PC-9 (cell line): ENCODE measurements around the gene TBC1D5. TPM values are rescaled to one million over a fixed set of nuclear protein-coding genes. Genes with fewer than 3 reads are reported as not detected.

Experiments
- BruUV-seq: library from RNA; stranded (reverse); fragments of 400-500 nt; replicated peaks from 2 replicates; lab custom pipeline; 2021; lab: Mats Ljungman, UMichigan
- CTCF ChIA-PET: fragments of 300-600 bp; sonication (Branson Sonifier 250); formaldehyde crosslinking; loops from one replicate; lab custom pipeline; 2022; ENCODE audit warnings: antibody characterized with exemption; lab: Charles Lee
- POLR2A ChIA-PET: fragments of 300-600 bp; sonication (Branson Sonifier 250); formaldehyde crosslinking; loops from one replicate; lab custom pipeline; 2022; ENCODE audit warnings: antibody characterized with exemption; ENCODE audit not compliant: unreplicated experiment; lab: Charles Lee
- DNase-seq, 2 experiments: peaks; one replicate each; pipeline versions ENCODE4 v3.0.0 to v3.0.0-alpha.2; 2015 to 2022; ENCODE audit warnings: mixed read lengths in 1 of 2
- H2AFZ ChIP-seq: fragments of 200-600 bp; sonication (generic); 2 replicates; pipeline ENCODE4 v1.8.1; 2017; ENCODE audit warnings: antibody characterized with exemption
- H3F3A ChIP-seq: fragments of 200-600 bp; sonication (generic); 2 replicates; pipeline ENCODE4 v1.8.1; 2017; ENCODE audit warnings: antibody characterized with exemption, mild to moderate bottlenecking, low read depth; ENCODE audit not compliant: insufficient read depth
- H3K27ac ChIP-seq: fragments of 200-600 bp; sonication (generic); 2 replicates; pipeline ENCODE4 v1.6.1; 2016; ENCODE audit warnings: mixed run types
- H3K27me3 ChIP-seq: fragments of 200-600 bp; sonication (generic); 2 replicates; pipeline ENCODE4 v1.6.1; 2016; ENCODE audit warnings: low read depth, mixed run types; ENCODE audit not compliant: insufficient read depth
- H3K36me3 ChIP-seq: fragments of 200-600 bp; sonication (generic); 2 replicates; pipeline ENCODE4 v1.6.1; 2016; ENCODE audit warnings: low read depth, mixed run types
- H3K4me1 ChIP-seq: fragments of 200-600 bp; sonication (generic); replicated peaks from 2 replicates; pipeline ENCODE4 v1.6.1; 2016; ENCODE audit warnings: mixed run types; ENCODE audit not compliant: insufficient read depth
- H3K4me2 ChIP-seq: fragments of 200-600 bp; sonication (generic); 2 replicates; pipeline ENCODE4 v1.6.1; 2017; ENCODE audit warnings: mixed run types
- H3K4me3 ChIP-seq: fragments of 200-600 bp; sonication (generic); 2 replicates; pipeline ENCODE4 v1.6.1; 2016; ENCODE audit warnings: mixed run types
- H3K79me2 ChIP-seq: fragments of 200-600 bp; sonication (generic); 2 replicates; pipeline ENCODE4 v1.6.1; 2017; ENCODE audit warnings: low read depth, mixed run types
- H3K9me2 ChIP-seq: fragments of 200-600 bp; sonication (generic); 2 replicates; pipeline ENCODE4 v1.8.1; 2017; ENCODE audit warnings: mild to moderate bottlenecking; ENCODE audit not compliant: insufficient read depth
- H3K9me3 ChIP-seq: fragments of 200-600 bp; sonication (generic); 2 replicates; pipeline ENCODE4 v1.8.1; 2016; ENCODE audit warnings: low read depth; ENCODE audit not compliant: insufficient read depth
- H4K20me1 ChIP-seq: fragments of 200-600 bp; sonication (generic); 2 replicates; pipeline ENCODE4 v1.8.1; 2017; ENCODE audit not compliant: insufficient read depth
- EZH2 ChIP-seq: fragments of 200-600 bp; sonication (generic); IDR thresholded peaks from 2 replicates; pipeline ENCODE4 v1.8.0; 2017; ENCODE audit warnings: antibody characterized with exemption, low read depth
- intact Hi-C: fragments of 100-400 bp; cut with micrococcal nuclease; formaldehyde crosslinking; loops from one replicate; pipeline ENCODE4 v1.10.0; 2022; ENCODE audit not compliant: unreplicated experiment
- total RNA-seq: library from RNA; stranded (reverse); gene quantifications from 2 replicates; pipeline ENCODE4 v1.2.3, GENCODE V29; 2021
- TF ChIP-seq, protein P1 (sequence below): fragments of 200-600 bp; sonication (generic); conservative IDR thresholded peaks from 2 replicates; pipeline ENCODE4 v1.6.1; 2017; ENCODE audit warnings: mixed run types, antibody characterized with exemption, mild to moderate bottlenecking, moderate library complexity

Gene TBC1D5
- total RNA-seq, 1 experiment from 2014 or later: 54.0 TPM

DNA sequence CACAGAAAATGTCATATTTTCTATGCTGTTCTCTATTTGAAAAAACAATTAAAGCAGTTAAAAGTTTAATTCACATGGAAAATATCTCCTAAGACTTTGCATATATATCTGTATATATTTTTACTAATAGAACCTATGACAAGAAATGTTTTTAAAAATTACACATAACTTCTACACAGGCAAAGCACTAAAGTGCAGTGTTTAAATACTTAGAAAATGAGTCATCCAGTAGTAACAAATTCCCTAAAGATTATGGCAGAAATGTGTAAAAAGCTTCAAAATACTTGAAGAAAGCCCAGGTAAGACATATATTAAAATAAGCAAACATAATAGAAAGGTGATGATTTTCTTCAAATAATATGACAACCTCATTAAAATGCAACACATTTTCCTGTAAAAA lies 236.6 kb downstream of the TBC1D5 start:
- no peaks in the 10 kb centered on the region for H4K20me1 ChIP-seq
- H3K27ac ChIP-seq: no peak overlapping the region
- H3K36me3 ChIP-seq: no peaks in the 10 kb centered on the region
- no peak overlapping the region for H3K4me2 ChIP-seq
- intact Hi-C loops: loop anchor here (5.0 kb wide), 1 partner anchor 236 kb away; the partner anchor contains the start of gene TBC1D5
- TF ChIP-seq, protein P1, sequence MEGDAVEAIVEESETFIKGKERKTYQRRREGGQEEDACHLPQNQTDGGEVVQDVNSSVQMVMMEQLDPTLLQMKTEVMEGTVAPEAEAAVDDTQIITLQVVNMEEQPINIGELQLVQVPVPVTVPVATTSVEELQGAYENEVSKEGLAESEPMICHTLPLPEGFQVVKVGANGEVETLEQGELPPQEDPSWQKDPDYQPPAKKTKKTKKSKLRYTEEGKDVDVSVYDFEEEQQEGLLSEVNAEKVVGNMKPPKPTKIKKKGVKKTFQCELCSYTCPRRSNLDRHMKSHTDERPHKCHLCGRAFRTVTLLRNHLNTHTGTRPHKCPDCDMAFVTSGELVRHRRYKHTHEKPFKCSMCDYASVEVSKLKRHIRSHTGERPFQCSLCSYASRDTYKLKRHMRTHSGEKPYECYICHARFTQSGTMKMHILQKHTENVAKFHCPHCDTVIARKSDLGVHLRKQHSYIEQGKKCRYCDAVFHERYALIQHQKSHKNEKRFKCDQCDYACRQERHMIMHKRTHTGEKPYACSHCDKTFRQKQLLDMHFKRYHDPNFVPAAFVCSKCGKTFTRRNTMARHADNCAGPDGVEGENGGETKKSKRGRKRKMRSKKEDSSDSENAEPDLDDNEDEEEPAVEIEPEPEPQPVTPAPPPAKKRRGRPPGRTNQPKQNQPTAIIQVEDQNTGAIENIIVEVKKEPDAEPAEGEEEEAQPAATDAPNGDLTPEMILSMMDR: no peak
- TF ChIP-seq EZH2: no peak
- H3K27me3 ChIP-seq: no peaks in the 10 kb centered on the region
- peaks cover 10% of the 10 kb centered on the region for H3K4me1 ChIP-seq
- H3K9me2 ChIP-seq: no peaks in the 10 kb centered on the region
- no peaks in the 10 kb centered on the region for H3K79me2 ChIP-seq
- no peak for DNase-seq
- CTCF ChIA-PET: no interaction called here
- POLR2A ChIA-PET: no interaction called here
- no TSS peak for BruUV-seq
- no peak overlapping the region for H2AFZ ChIP-seq
- no peaks in the 10 kb centered on the region for H3F3A ChIP-seq
- 0 out of 2 replicates have a peak, but pooled peaks cover under 1% of the 10 kb centered on the region for H3K9me3 ChIP-seq
- H3K4me3 ChIP-seq: no peak overlapping the region

DNA sequence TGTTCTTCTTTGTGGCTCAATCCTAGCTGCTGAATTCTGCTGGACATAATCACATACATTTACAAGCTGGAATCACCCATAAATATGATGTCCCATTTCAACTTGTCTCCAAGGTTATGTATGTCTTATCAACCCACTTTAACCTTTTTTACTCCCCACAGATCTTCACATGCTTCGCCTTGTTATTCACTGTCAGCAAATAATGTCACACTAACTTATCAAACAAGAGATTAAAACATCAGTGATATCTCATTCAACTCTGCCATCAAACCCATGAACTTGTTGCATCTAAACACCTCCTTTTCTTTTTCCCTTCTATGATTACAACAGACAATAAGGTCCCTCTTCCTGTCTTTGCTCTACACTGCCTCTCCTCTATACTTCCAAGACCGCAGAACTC lies 240.7 kb downstream of the TBC1D5 start:
- intact Hi-C loops: no loop called here
- BruUV-seq: no TSS peak
- no peak overlapping the region for H3K4me2 ChIP-seq
- H3K36me3 ChIP-seq: no peaks in the 10 kb centered on the region
- H2AFZ ChIP-seq: no peak overlapping the region
- no peak for DNase-seq
- H3K4me3 ChIP-seq: no peak overlapping the region
- H3K9me2 ChIP-seq: no peaks in the 10 kb centered on the region; the same call in 1 of the 2 replicates
- no peak for TF ChIP-seq EZH2
- TF ChIP-seq, protein P1: no peak
- H4K20me1 ChIP-seq: no peaks in the 10 kb centered on the region
- H3K27me3 ChIP-seq: no peaks in the 10 kb centered on the region
- no peaks in the 10 kb centered on the region for H3K79me2 ChIP-seq
- ChIA-PET CTCF (no interaction called here), POLR2A (no interaction called here)
- H3K9me3 ChIP-seq: peaks cover 5% of the 10 kb centered on the region; the same call in 1 of the 2 replicates
- peaks cover 16% of the 10 kb centered on the region for H3K4me1 ChIP-seq
- no peaks in the 10 kb centered on the region for H3F3A ChIP-seq
- H3K27ac ChIP-seq: no peak overlapping the region

DNA sequence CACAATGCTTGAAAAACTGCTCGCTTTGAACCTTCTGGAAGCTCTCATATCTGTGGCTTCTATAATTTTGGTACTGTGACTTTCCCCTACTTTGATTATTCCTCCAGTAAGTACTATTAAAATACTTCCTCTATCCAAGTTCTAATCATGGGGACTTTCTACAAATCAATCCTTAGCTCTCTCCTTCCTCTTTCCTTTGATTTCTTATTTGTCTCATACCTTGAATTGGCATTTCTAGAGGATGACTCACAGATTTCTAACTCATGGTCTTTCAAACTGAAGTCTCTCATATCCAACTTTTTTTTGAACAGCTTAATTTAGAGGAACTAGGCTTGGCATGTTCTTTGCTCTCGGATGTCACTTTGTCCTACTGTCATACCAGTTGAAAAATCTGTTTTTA lies 241.8 kb downstream of the TBC1D5 start:
- BruUV-seq: no TSS peak

More for the DNA sequence above, 241.8 kb downstream of the TBC1D5 start:
- Histone ChIP-seq H3K27ac (no peak overlapping the region), H3K79me2 (no peaks in the 10 kb centered on the region), H3K36me3 (no peaks in the 10 kb centered on the region), H3K4me1 (peaks cover 10% of the 10 kb centered on the region), H4K20me1 (no peaks in the 10 kb centered on the region), H3K9me2 (no peaks in the 10 kb centered on the region; the same call in 1 of the 2 replicates), H3F3A (no peaks in the 10 kb centered on the region), H3K4me2 (no peak overlapping the region), H3K9me3 (peaks cover 5% of the 10 kb centered on the region; the same call in 1 of the 2 replicates), H2AFZ (no peak overlapping the region), H3K4me3 (no peak overlapping the region), H3K27me3 (no peaks in the 10 kb centered on the region)
- ChIA-PET CTCF (no interaction called here), POLR2A (no interaction called here)
- no peak for TF ChIP-seq EZH2
- TF ChIP-seq, protein P1: no peak
- no peak for DNase-seq
- intact Hi-C loops: no loop called here
